Transverse colon (tissue), 4 donors: ENCODE data around the gene AKAP1. TPM values are rescaled to one million over a fixed set of nuclear protein-coding genes. Genes with fewer than 3 reads are reported as not detected.

Experiments
- DNase-seq: peaks from one replicate; pipeline ENCODE4 v3.0.0-alpha.2; 2019
- H3K27ac ChIP-seq, 4 donors: fragments of 200-600 bp; sonication (generic); 2 replicates each; pipeline ENCODE4 v1.5.1; 2016 to 2018; ENCODE audit warnings: inconsistent platforms in 4 of 4
- H3K27me3 ChIP-seq: fragments of 200-600 bp; sonication (generic); 2 replicates; pipeline ENCODE4 v1.5.1; 2017; ENCODE audit warnings: inconsistent platforms
- H3K36me3 ChIP-seq, 4 donors: fragments of 200-600 bp; sonication (generic); 2 replicates each; pipeline ENCODE4 v1.5.1; 2017 to 2019; ENCODE audit warnings: inconsistent platforms in 4 of 4
- H3K4me1 ChIP-seq, 4 donors: fragments of 200-600 bp; sonication (generic); 2 replicates each; pipeline ENCODE4 v1.5.1; 2017 to 2020; ENCODE audit warnings: inconsistent platforms in 4 of 4
- H3K4me3 ChIP-seq, 4 donors: fragments of 200-600 bp; sonication (generic); 1 replicate in 1 of 4; 2 replicates in 3 of 4; pipeline versions ENCODE4 v1.5.1 to v1.6.1; 2017 to 2019; ENCODE audit warnings: inconsistent platforms in 4 of 4
- H3K9me3 ChIP-seq, 2 donors: fragments of 200-600 bp; sonication (generic); 2 replicates each; pipeline ENCODE4 v1.5.1; 2017 to 2019; ENCODE audit warnings: inconsistent platforms in 2 of 2
- EP300 ChIP-seq: sonication (generic); formaldehyde crosslinking; IDR thresholded peaks from one replicate; pipeline ENCODE4 v1.6.1; 2017; ENCODE audit warnings: antibody characterized with exemption, low read depth
- POLR2A ChIP-seq: fragments of 450-650 bp; IDR thresholded peaks from one replicate; pipeline ENCODE4 v1.6.1; 2016; ENCODE audit warnings: antibody characterized with exemption, mild to moderate bottlenecking, moderate library complexity
- POLR2AphosphoS5 ChIP-seq, 3 donors: sonication (generic); formaldehyde crosslinking; IDR thresholded peaks; one replicate each; pipeline ENCODE4 v1.6.1; 2016; ENCODE audit warnings: antibody characterized with exemption in 3 of 3
- WGBS, 2 donors: methylation state at CpG; one replicate each; pipeline ENCODE4 v1.1.5; 2018; ENCODE audit warnings: low coverage in 1 of 2; 5-methylcytosine and 5-hydroxymethylcytosine counted together
- in situ Hi-C, 4 donors: fragments of 200-750 bp; cut with MboI; loops; one replicate each; pipeline versions ENCODE4 v1.15.0 to v1.15.1; 2017; ENCODE audit warnings: low sequenced_read_pairs in 3 of 4, low pct_ligation_motif_present in 1 of 4, low pct_unique_long_range_greater_than_20kb in 1 of 4
- intact Hi-C: fragments of 100-400 bp; cut with DNase I; formaldehyde crosslinking; loops from one replicate; pipeline ENCODE4 v1.15.1; 2023; ENCODE audit warnings: low total_unique reads
- total RNA-seq, 4 donors: library from RNA; depleted of rRNA; stranded (reverse); fragments of >200 nt; gene quantifications; one replicate each; pipeline ENCODE4 v1.1.0, GENCODE V29; 2016
- TF ChIP-seq, protein P1 (sequence below), 5 experiments: fragments of 200-600 bp in 3 of 5; fragments of 450-650 bp in 2 of 5; sonication (generic) in 3 of 5; IDR thresholded peaks; 1 replicate in 2 of 5; 2 replicates in 3 of 5; pipeline ENCODE4 v1.5.1; 2016 to 2017; ENCODE audit warnings: antibody characterized with exemption in 5 of 5, inconsistent platforms in 3 of 5, mild to moderate bottlenecking in 2 of 5, moderate library complexity in 1 of 5

The AKAP1 gene
- total RNA-seq, 4 donors from 2014 or later, result 137 to 193 (median 171) TPM

DNA sequence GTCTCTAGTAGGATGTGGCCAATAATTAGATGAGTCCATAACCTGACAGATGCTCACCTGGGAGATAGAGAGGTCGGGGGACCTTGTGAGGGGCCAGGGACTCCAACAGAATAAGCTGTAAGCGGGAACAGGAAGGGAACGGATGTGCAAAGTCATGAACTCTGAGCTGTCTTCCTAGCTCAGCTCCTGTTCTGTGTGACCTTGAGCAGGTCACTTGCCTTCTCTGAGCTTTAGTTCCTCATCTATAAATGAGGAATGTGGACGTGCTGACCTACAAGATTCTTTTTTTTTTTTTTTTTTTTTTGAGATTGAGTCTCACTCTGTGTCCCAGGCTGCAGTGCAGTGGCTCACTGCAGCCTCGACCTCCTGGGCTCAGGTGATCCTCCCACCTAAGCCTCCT is 58.9 kb downstream of the AKAP1 start:
- Histone ChIP-seq H3K27me3 (no peaks in the 10 kb centered on the region), H3K36me3 (no peaks in the 10 kb centered on the region), H3K9me3 (no peaks in the 10 kb centered on the region), H3K4me3 (no peak overlapping the region), H3K27ac (no peak overlapping the region), H3K4me1 (no peaks in the 10 kb centered on the region)
- no peak for DNase-seq
- in situ Hi-C loops, result loop anchor here in 2 of 4 donors (25.0 kb wide), 2 partner anchors 593 to 968 kb away; partner anchors contain the start of gene CCDC182 (in 2 of the 2)
- 63 to 71% methylated on average over 3 to 5 of the region's 5 CpGs for WGBS, 2 donors
- intact Hi-C loops, result no loop called here
- TF ChIP-seq EP300 (no peak), POLR2AphosphoS5 (IDR thresholded peaks at IDR 0.05) (no peak), POLR2A (no peak)
- TF ChIP-seq, protein P1, sequence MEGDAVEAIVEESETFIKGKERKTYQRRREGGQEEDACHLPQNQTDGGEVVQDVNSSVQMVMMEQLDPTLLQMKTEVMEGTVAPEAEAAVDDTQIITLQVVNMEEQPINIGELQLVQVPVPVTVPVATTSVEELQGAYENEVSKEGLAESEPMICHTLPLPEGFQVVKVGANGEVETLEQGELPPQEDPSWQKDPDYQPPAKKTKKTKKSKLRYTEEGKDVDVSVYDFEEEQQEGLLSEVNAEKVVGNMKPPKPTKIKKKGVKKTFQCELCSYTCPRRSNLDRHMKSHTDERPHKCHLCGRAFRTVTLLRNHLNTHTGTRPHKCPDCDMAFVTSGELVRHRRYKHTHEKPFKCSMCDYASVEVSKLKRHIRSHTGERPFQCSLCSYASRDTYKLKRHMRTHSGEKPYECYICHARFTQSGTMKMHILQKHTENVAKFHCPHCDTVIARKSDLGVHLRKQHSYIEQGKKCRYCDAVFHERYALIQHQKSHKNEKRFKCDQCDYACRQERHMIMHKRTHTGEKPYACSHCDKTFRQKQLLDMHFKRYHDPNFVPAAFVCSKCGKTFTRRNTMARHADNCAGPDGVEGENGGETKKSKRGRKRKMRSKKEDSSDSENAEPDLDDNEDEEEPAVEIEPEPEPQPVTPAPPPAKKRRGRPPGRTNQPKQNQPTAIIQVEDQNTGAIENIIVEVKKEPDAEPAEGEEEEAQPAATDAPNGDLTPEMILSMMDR (IDR thresholded peaks at IDR 0.05), result no peak

GRCh38 chr17:57144567-57144966 is 59.5 kb downstream of the AKAP1 start:
- H3K4me3 ChIP-seq, result no peak overlapping the region
- in situ Hi-C loops, result loop anchor here in 2 of 4 donors (25.0 kb wide), 2 partner anchors 593 to 968 kb away; partner anchors contain the start of gene CCDC182 (in 2 of the 2)

GRCh38 chr17:57145347-57145746 is 60.3 kb downstream of the AKAP1 start:
- 88% methylated on average over 5 of the region's 5 CpGs; no CpG with 5 or more reads in 1 of the 2 donors for WGBS, 2 donors
- H3K4me1 ChIP-seq, result no peaks in the 10 kb centered on the region
- TF ChIP-seq POLR2A (no peak), EP300 (no peak), POLR2AphosphoS5 (IDR thresholded peaks at IDR 0.05) (no peak)
- TF ChIP-seq, protein P1 (IDR thresholded peaks at IDR 0.05), result no peak
- no peaks in the 10 kb centered on the region for H3K36me3 ChIP-seq
- no peak overlapping the region for H3K4me3 ChIP-seq
- no peak overlapping the region for H3K27ac ChIP-seq
- DNase-seq, result no peak
- no peaks in the 10 kb centered on the region for H3K27me3 ChIP-seq
- no peaks in the 10 kb centered on the region for H3K9me3 ChIP-seq
- in situ Hi-C loops (loop anchor here in 2 of 4 donors (25.0 kb wide), 2 partner anchors 592 to 967 kb away; partner anchors contain the start of gene CCDC182 (in 2 of the 2)), intact Hi-C loops (no loop called here)

More at GRCh38 chr17:57144567-57144966, 59.5 kb downstream of the AKAP1 start:
- intact Hi-C loops, result no loop called here
- 73 to 97% methylated on average over 5 to 7 of the region's 7 CpGs for WGBS, 2 donors
- Histone ChIP-seq H3K27me3 (no peaks in the 10 kb centered on the region), H3K36me3 (no peaks in the 10 kb centered on the region), H3K4me1 (no peaks in the 10 kb centered on the region), H3K9me3 (no peaks in the 10 kb centered on the region), H3K27ac (no peak overlapping the region)
- no peak for DNase-seq
- TF ChIP-seq, protein P1 (IDR thresholded peaks at IDR 0.05), result no peak
- TF ChIP-seq EP300 (no peak), POLR2AphosphoS5 (IDR thresholded peaks at IDR 0.05) (no peak), POLR2A (no peak)

GRCh38 chr17:57146273-57146672 is 61.2 kb downstream of the AKAP1 start:
- intact Hi-C loops (no loop called here), in situ Hi-C loops (loop anchor here in 2 of 4 donors (25.0 kb wide), 2 partner anchors 591 to 966 kb away; partner anchors contain the start of gene CCDC182 (in 2 of the 2))
- TF ChIP-seq EP300 (no peak), POLR2AphosphoS5 (IDR thresholded peaks at IDR 0.05) (no peak)
- TF ChIP-seq, protein P1 (IDR thresholded peaks at IDR 0.05), result no peak
- H3K27ac ChIP-seq, result no peak overlapping the region
- H3K36me3 ChIP-seq, result no peaks in the 10 kb centered on the region
- H3K4me3 ChIP-seq, result no peak overlapping the region
- WGBS, 2 donors, result 90 to 100% methylated on average over 4 to 5 of the region's 5 CpGs
- H3K27me3 ChIP-seq, result no peaks in the 10 kb centered on the region
- DNase-seq, result no peak
- no peaks in the 10 kb centered on the region for H3K9me3 ChIP-seq
- no peaks in the 10 kb centered on the region for H3K4me1 ChIP-seq
